ENCODE data around the gene ZNF451. TPM values are rescaled to one million over a fixed set of nuclear protein-coding genes. Genes with fewer than 3 reads are reported as not detected.
A peak's percentile ranks its signal among the peaks of the same experiment; 100 is the strongest.
"Not testable (repeated sequence)": the region's sequence is repeated elsewhere in the genome, so short reads cannot be mapped to it uniquely, and the experiment has no call there.

Gene ZNF451
- total RNA-seq, 2 donors from 2014 or later = 30.3 to 35.0 TPM

DNA sequence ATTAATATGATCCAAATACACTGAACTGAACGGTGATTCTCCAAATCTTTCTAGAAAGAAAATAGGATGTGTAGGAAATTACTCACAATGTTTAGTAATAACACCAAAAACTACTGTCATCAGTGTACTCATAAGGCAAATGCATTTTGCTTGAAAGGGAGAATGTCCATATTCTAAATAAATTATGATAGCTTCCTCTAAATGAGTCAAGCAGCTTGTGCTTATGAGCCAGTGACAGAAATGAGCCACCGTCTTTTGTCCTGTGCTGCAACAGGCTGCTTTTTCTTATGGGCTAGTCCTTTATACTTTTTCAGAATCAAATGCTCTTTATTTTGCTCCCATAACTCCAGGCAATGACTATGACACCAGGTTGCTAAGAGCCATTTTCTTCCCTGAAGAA is 4.5 kb upstream of the ZNF451 start:
- DNase-seq = no peak
- WGBS, 2 donors = 83 to 92% methylated on average over 2 of the region's 2 CpGs
- H3K4me3 ChIP-seq = no peak overlapping the region
- TF ChIP-seq, protein P1, sequence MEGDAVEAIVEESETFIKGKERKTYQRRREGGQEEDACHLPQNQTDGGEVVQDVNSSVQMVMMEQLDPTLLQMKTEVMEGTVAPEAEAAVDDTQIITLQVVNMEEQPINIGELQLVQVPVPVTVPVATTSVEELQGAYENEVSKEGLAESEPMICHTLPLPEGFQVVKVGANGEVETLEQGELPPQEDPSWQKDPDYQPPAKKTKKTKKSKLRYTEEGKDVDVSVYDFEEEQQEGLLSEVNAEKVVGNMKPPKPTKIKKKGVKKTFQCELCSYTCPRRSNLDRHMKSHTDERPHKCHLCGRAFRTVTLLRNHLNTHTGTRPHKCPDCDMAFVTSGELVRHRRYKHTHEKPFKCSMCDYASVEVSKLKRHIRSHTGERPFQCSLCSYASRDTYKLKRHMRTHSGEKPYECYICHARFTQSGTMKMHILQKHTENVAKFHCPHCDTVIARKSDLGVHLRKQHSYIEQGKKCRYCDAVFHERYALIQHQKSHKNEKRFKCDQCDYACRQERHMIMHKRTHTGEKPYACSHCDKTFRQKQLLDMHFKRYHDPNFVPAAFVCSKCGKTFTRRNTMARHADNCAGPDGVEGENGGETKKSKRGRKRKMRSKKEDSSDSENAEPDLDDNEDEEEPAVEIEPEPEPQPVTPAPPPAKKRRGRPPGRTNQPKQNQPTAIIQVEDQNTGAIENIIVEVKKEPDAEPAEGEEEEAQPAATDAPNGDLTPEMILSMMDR (IDR thresholded peaks at IDR 0.05) = no peak
- TF ChIP-seq POLR2A (IDR thresholded peaks at IDR 0.05) = no peak
- no peak for ATAC-seq
- intact Hi-C loops (cut with DNase I) = no loop called here
- no peak overlapping the region for H3K27ac ChIP-seq
- H3K9me3 ChIP-seq = no peaks in the 10 kb centered on the region
- H3K36me3 ChIP-seq (replicated peaks in 1 of 2; ENCODE audit: insufficient read depth in 1 of 2, low read depth in 2 of 2) = no peaks in the 10 kb centered on the region
- no peaks in the 10 kb centered on the region for H3K4me1 ChIP-seq
- H3K27me3 ChIP-seq = no peaks in the 10 kb centered on the region

DNA sequence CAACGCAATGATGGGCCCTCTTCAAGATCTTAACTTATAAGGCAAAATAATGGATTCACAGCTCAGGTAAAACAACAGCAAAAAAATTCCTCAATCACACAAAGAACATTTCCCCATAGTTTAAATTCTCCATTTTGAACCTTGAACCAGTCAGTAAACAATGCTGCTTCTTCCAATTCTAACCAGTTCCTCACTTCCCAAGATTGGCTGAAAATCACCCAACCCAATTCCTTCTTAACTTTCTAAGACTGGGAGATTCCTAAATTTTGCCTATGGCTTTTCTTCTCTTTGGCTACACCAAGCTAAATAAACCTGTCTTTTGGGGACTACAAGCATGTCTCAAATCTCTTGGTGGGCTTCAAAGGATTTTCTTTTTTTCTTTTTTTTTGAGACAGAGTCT is 3.1 kb upstream of the ZNF451 start:
- ATAC-seq (no peak), DNase-seq (no peak)
- Histone ChIP-seq H3K27me3 (no peaks in the 10 kb centered on the region), H3K4me1 (peaks cover 6% of the 10 kb centered on the region), H3K27ac (no peak overlapping the region), H3K4me3 (no peak overlapping the region), H3K9me3 (no peaks in the 10 kb centered on the region), H3K36me3 (replicated peaks in 1 of 2; ENCODE audit: insufficient read depth in 1 of 2, low read depth in 2 of 2) (no peaks in the 10 kb centered on the region)
- TF ChIP-seq POLR2A (IDR thresholded peaks at IDR 0.05) = no peak
- TF ChIP-seq, protein P1 (IDR thresholded peaks at IDR 0.05) = no peak
- intact Hi-C loops (cut with DNase I) = no loop called here
- 88 to 94% methylated on average over 1 of the region's 1 CpG for WGBS, 2 donors

DNA sequence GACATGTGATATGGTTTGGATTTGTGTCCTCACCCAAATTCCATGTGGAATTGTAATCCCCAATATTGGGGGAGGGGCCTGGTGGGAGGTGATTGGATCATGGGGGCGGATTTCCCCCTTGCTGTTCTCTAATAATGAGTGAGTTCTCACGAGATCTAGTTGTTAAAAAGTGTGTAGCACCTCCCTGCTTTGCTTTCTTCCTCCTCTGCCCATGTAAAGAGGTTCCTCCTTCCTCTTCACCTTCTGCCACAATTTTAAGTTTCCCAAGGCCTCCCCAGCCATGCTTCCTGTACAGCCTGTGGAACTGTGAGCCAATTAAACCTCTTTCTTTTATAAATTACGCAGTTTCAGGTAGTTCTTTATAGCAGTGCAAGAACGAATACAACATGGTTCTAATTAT is 2.1 kb upstream of the ZNF451 start:
- no peak for ATAC-seq
- Histone ChIP-seq H3K9me3 (no peaks in the 10 kb centered on the region), H3K4me1 (peaks cover 17% of the 10 kb centered on the region), H3K4me3 (no peak overlapping the region), H3K27me3 (no peaks in the 10 kb centered on the region), H3K36me3 (replicated peaks in 1 of 2; ENCODE audit: insufficient read depth in 1 of 2, low read depth in 2 of 2) (no peaks in the 10 kb centered on the region), H3K27ac (no peak overlapping the region)
- 61 to 74% methylated on average over 4 of the region's 4 CpGs for WGBS, 2 donors
- intact Hi-C loops (cut with DNase I) = no loop called here
- no peak for DNase-seq
- TF ChIP-seq, protein P1 (IDR thresholded peaks at IDR 0.05) = no peak
- no peak for TF ChIP-seq POLR2A (IDR thresholded peaks at IDR 0.05)

DNA sequence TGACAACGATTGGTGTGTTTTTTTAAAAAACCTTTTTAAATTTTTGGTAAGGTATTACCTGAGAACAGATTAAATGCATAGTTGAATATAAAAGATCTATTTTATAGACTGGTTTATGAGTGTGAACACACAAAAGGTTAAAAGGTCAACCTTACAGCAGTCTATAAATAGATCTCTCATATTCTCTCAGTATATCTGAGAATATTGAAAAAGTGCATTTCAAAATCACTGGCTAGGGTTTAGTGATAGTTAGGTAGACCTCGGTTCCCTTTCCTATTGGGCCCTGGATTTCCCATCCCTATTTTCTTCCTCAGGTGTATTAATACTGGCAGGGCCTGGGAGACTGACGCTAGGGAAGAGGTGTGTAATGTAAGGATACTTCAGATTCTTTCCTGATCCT is 723 bp upstream of the ZNF451 start:
- Histone ChIP-seq H3K27me3 (no peaks in the 10 kb centered on the region), H3K4me3 (no peak overlapping the region), H3K36me3 (replicated peaks in 1 of 2; ENCODE audit: insufficient read depth in 1 of 2, low read depth in 2 of 2) (no peaks in the 10 kb centered on the region), H3K9me3 (no peaks in the 10 kb centered on the region), H3K27ac (peak overlapping the region in 1 of 4 donors; percentile 86), H3K4me1 (peaks cover 27% of the 10 kb centered on the region)
- intact Hi-C loops (cut with DNase I) = no loop called here
- ATAC-seq = no peak
- TF ChIP-seq POLR2A (IDR thresholded peaks at IDR 0.05) = no peak
- TF ChIP-seq, protein P1 (IDR thresholded peaks at IDR 0.05) = no peak
- 61 to 63% methylated on average over 3 of the region's 3 CpGs for WGBS, 2 donors
- no peak for DNase-seq

DNA sequence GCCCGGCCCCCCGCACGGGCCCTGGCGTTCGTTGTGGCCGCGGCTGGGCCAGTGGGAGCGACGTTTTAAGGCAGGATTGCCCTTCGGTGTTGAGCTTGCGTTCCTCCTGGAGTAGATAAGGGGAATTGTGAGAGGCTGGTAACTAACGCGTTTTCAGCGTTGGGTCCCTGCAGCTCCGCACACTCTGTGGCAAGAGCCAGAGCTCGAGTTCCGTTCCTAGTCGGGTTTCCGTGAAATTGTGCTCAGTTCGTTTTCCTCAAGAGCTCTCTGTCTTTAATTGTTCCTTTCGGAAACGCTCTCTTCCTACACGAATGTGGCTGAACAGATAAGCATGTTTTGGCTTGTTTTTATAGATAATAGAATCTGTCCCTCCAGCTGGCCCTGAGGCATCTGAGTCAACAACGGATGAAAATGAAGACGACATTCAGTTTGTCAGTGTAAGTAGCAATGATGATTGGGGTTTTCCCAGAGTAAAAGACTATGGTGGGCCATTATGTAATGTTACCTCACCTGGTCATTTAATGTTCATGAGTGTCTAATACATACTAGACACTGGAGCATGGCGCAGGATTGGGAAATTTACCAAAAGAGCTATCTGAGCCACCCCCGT is 575 bp downstream of the ZNF451 start:
- Histone ChIP-seq H3K27ac (peak overlapping the region in 3 of 4 donors; percentile 71 to 86 (median 86)), H3K4me1 (peaks cover 27% of the 10 kb centered on the region), H3K4me3 (peak overlapping the region in 1 of 2 donors; percentile 63)
- ATAC-seq = peak; percentile 10
- H3K27me3 ChIP-seq; H3K36me3 ChIP-seq (replicated peaks in 1 of 2; ENCODE audit: insufficient read depth in 1 of 2, low read depth in 2 of 2); intact Hi-C loops (cut with DNase I); DNase-seq; H3K9me3 ChIP-seq: not testable (repeated sequence)
- no CpG with 5 or more reads among the region's 27 CpGs for WGBS, 2 donors

DNA sequence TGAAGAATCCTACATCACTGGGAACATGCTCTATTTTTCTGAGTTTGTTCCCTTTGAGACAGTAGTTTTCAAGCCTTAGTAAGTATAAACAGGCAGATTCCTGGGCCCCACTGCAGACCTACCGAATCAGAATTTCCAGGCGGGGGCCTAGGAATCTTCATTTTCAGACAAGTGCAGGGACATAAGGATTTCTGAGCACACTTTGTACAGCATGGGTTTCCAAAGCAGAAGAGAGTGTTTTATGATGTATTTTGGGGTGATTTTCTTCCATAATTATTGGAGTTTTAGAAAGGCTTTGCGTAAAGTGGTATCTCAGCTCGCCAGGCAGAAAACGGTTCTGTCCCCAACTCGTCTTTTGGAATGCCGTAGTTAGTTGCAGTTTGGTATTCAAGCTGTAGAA is 1.4 kb downstream of the ZNF451 start:
- H3K27ac ChIP-seq; H3K4me3 ChIP-seq; H3K9me3 ChIP-seq; H3K36me3 ChIP-seq (replicated peaks in 1 of 2; ENCODE audit: insufficient read depth in 1 of 2, low read depth in 2 of 2); ATAC-seq; DNase-seq; H3K27me3 ChIP-seq; intact Hi-C loops (cut with DNase I): not testable (repeated sequence)
- 84 to 90% methylated on average over 7 of the region's 7 CpGs for WGBS, 2 donors
- peaks cover 27% of the 10 kb centered on the region for H3K4me1 ChIP-seq
